DMS53 (cell line): ENCODE results near the gene GALR1.
"Not testable (repeated sequence)": the region's sequence is repeated elsewhere in the genome, so short reads cannot be mapped to it uniquely, and the experiment has no call there.

Experiments
- DNase-seq: peaks from one replicate; lab custom pipeline; 2025; lab: John Stamatoyannopoulos, UW

The GALR1 gene

DNA sequence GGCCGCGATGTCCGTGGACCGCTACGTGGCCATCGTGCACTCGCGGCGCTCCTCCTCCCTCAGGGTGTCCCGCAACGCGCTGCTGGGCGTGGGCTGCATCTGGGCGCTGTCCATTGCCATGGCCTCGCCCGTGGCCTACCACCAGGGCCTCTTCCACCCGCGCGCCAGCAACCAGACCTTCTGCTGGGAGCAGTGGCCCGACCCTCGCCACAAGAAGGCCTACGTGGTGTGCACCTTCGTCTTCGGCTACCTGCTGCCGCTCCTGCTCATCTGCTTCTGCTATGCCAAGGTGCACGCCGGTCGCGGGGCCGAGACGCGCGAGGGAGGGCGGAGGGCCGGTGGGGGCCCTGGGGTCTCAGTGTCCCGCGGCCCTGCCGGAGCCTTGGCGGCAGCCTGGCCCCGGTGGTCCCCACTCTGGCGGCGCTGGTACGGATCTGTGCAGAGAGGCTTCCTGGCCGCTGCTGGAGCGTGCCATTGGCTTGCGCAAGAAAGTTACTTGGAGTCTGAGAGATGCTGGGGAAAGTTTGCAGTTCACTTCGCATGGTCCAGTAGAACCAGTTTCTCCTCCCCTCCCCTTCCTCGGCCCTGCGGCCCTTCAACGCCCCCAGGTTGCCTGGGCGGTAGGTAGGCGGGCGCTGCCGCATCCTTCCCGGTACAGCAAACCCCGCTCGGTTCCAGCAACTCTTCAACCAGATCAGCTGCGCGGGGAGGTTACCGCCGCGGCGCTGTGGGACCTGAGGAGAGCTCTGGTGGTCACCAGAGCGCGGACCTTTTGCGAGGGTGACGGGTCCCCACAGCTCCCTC lies 1.5 kb downstream of the GALR1 start:
- no peak for DNase-seq

DNA sequence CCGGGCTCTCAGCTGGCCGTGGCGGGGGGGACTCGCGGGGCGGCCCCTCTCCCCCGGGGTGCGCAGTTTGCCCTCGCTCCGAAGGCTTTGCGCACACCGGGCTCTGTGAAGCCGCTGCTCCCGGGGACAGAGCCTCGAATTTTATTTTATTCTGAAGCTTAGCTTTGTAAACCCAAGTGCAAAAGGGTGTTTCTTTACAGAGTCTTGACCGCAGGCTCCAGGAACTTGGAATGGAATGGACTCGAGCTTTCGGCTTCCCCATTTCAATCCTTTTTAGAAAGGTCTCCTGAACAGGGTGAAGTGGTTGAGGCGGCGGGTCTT lies 2.0 kb downstream of the GALR1 start:
- DNase-seq, result no peak

DNA sequence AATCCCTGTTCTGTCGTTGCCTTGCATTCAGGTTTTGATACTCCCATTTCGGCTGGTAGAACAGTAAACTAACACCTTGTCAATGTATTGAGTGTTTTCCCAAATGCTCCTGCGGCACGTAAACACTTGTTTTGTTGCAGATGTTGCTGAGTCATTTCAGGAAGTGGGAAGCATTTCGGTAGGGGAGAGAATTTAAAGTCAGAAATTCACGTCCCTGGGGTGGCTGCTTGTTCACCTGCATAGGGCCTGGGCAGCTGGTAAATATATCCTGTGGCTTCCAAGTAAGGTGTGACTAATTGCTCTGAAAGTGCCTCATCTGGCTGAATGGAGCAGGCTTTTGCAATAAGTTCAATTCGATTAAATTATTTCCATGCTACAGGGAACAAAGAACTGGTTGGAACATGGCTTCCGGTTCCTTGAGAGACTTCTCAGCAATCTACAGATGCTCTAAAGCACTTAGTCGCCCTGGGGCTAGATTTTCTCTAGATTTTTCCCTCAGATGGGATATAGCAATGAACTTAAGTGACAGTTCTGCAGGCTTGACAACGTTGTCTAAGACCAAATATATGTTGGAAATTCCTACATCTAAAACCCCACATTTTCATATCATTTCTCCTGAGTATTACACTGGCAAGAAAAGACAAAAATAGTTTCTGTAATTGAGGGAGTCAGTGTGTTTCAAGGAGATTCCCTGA lies 5.2 kb downstream of the GALR1 start:
- DNase-seq, result peak; percentile 22

DNA sequence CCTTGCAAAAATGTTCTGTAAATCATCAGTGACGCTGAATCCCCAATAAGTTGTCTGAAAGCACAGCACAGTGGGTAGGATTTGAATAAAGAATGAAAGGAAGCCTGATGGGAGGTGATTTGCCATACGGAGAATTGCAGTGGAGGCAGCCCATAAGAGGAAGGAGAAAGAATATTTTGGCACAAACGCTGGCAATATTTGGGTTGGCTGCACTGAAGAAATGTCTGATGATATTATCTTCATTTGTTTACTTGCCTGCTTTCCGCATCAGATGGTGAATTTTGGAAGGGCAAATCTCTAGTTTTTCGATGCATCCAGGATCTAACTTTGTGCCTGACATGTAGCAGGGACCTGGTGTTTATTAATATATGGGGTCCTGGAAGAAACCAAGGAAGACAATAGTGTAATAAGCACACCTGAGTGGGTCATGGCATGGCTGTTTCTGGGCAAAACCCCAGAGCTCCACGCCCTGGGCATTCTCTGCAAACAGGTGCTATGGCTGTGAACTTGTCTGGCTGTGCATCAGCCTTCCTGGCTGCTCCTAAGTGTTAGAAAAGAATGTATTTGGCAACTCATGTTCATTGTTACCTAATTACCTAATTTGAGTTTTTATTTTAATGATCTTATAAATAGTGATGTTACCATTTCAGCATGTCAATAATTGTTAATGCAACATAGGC lies 5.9 kb downstream of the GALR1 start:
- no peak for DNase-seq

DNA sequence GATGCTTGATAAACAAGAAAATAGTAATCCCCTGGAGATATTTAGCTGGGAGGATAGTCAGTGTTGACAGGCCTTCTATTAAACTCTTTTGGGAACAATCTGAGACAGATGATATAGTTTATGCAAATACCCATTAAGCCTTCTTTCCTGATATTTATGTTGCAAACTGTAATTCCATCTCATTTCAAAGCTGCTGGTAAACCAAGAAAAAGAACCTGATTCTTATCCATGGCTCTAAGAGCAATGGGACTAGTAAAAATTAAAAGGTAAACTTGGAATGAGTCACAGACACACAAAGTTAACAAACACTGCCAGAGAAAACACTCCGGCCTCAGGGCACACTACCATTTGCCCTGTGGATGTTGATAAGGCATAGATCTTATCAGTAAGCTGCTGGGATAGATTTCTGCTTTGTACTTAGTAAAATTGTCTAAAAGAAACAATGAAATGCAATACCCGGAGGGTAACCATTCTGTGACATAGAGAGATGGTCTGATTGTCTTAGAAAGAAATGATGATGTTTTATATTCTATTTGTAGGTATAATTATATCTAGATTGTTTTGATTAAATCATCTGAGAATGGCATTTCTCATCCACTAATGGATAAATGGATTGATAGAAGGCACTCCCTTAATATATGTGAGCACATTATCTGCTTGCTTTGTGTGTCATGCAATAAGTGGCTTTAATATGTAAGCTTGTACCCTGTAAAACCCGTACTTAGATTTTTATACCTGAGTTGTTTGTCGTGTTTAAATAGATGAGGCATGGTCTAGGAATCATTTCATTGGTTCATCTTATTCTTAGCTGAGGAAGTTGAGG lies 13.2 kb downstream of the GALR1 start:
- no peak for DNase-seq

DNA sequence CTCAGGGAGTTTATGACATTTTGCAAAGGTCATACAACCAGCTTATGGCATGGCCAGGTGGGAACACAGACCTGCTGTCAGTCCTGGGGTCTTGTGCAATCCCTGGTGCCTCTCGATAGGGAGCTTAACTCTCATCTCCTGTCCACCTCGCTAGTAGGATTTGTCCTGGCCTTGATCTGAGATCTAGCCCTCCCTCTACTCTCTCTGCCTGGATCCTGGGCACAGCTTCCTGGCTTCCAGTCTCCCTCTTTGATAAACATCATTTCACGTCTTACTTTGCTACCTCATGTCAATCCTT lies 13.8 kb downstream of the GALR1 start:
- DNase-seq, result no peak

DNA sequence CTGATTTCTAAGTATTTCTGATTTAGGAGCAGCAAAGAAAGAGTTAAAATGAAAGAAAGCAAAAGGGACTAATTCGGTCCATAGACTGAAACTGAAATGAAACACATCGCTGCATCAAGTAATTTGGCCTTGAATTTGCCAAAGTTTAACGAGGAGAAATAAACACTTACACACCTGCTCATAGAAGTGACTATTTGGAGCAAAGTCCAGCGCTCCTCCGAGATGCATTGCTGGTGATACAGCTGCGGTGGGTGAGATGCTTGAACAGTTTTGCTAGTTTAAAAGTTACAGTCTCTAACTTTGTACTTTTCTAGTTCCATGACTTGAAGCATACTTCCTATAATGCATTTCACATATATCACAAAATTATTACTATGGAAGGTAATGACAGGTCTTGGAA lies 18.3 kb downstream of the GALR1 start:
- DNase-seq, result no peak

DNA sequence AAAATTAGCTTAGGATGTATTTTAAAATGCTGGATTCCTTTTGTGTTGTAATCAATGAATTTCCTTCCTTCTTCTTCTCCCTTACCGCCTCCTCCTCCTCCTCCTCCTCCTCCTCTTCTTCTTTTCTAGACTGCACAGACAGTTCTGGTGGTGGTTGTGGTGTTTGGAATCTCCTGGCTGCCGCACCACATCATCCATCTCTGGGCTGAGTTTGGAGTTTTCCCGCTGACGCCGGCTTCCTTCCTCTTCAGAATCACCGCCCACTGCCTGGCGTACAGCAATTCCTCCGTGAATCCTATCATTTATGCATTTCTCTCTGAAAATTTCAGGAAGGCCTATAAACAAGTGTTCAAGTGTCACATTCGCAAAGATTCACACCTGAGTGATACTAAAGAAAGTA lies 18.8 kb downstream of the GALR1 start:
- no peak for DNase-seq

DNA sequence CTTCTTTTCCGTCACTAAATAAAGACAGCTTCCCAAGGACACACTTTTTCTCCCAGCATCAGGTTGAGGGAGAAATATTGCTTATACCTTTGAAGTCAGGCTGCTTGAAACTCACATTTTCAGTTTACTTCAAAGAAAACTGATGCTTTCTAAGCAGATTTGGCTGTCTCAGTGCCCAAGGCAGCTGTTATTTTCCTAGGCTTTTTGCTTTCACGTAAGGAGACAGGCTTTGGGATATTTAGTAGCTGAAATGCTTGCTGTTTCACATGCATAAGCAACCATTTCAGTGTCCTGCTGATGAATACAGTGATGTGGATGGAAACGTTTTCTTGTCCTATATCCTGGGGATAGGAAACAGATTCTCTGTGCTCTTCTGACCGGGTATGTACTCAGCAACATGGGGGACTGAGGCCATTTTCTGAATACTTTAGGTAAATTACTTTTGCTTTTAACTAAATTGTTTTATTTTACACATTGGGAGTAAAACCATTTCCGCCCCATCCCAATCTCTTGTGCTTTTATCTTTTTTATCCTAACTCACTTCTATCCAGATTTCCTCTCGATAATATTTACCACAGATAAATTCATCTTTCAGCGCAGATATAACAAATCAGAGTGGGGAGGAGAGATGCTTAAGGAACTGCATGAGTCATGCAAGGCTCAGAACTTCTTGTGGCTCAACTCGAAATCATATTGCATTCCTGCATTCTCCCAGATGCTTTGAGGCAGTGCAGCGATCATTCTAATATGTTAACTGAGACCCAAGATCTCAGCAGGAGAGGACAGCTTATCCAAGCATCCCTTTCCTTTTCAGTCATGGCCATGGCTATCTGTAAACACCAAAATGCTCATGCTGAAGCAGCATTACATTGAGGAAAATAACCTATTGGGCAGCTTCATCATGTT lies 22.2 kb downstream of the GALR1 start:
- no peak for DNase-seq

DNA sequence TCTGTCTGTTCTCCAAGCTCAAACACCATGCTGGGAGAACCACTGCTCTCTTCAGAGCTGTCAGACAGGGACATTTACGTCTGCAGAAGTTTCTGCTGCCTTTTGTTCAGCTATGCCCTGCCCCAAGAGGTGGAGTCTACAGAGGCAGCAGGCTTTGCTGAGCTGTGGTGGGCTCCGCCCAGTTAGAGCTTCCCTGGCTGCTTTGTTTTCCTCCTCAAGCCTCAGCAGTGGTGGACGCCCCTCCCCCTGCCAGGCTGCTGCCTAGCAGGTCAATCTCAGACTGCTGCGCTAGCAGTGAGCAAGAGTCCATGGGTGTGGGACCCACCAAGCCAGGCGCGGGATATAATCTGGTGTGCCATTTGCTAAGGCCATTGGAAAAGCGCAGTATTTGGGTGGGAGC lies 41.2 kb downstream of the GALR1 start:
- DNase-seq, result not testable (repeated sequence)

DNA sequence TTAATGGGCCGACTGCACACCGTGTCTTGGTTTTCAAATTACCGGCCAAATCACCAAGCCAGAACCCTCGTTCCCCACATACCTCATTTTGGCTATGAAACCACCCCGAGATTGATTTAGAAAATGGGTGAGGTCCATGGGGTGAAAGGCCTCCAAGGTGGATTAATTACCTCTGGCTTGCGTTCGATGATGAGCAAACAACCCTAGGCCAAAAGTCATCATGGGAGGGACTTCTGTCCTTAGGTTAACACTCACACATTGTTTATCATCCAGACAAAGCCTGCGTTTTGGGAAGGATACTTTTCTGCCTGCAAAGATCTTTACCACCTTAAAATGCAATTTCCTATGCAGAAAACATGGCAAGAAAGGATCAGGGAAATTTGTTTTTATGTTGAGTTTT lies 48.5 kb downstream of the GALR1 start:
- DNase-seq, result no peak

DNA sequence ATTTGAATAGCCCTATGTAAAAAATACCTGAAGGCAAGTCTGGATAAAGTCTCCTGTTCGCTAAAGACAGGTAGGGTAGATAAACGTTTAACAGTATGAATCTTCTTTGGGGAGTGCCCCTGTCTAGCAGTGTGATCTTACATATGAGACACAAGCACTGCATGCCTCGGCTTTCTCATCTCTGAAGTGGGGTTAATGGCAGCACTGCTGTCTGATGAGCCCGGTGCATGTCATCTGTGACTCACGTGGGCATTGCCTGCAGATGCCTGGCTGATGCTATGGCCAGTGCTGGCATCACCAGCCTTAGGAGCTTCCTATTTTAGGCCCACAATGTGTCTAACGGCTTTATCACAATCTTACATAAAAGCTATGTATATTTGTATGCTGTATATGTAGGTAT lies 50.1 kb downstream of the GALR1 start:
- no peak for DNase-seq

DNA sequence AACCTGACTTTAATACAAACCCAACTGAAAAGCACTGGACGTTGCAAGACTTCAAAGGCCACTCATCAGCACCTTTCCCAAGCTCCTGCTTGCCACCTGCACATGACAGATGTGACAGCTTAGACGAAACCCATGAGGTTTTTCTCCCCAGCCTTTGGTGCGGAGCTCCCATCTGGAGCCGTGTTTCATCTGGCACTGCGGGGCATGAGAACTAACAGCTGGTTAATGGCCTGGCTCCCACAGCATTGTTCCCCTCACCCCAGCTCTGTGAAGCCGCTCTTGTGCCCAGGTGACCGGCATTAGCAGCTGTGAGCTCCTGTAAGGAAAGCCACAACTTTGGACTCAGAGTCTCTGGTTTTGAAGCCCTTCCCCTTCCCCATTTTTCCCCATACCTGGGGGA lies 50.9 kb downstream of the GALR1 start:
- DNase-seq, result no peak

DNA sequence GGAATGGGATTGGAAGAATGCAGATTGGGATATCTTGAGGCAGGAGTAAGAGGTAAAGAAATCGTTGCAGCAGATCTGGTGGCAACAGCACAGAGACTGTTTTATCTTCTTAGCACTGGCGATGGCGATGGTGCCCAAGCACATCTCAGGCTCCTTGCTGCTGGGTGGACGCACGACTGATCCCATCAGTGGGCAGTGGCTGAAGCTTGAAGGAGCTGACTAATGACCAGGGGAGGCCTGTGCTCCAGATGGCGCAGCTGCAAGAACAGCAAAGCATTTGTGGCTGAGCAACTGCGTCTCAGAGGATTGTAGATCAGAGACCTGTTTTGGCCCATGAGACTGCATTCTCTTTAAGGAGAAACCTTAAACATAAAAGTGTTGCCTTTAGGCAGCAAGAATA lies 54.6 kb downstream of the GALR1 start:
- no peak for DNase-seq

DNA sequence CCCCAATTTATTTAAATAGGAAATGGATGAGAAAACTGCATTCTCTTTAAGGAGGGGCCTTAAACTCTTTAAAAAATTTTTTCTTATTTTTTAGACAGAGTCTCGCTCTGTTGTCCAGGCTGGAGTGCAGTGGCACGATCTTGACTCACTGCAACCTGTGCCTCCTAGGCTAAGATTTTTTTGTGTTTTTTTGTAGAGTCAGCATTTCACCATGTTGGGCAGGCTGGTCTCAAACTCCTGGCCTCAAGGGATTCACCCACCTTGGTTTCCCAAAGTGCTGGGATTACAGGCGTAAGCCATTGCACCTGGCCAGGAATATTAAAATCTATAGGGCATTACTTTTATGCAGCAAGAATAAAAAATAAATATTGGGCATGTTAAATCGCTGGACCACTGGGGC lies 56.0 kb downstream of the GALR1 start:
- no peak for DNase-seq

DNA sequence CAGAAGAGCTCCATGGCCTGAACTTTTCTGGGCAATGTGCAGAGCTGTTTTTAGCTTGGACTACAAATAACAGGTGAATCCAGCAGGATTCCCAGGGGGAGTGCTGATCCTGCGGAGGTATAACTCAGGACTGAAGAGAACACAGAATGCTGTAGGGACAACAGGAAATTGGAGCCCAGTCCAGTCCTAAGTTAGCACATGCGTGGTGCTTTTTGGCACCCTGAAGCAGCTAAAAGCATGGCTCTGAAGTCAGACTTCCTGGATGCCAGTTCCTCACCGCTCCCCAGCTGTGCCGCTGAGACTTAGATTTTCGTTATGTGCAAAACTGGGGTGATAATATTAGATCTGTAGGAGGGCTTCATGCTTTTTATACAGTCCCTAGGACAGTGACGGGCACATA lies 58.6 kb downstream of the GALR1 start:
- DNase-seq, result no peak

DNA sequence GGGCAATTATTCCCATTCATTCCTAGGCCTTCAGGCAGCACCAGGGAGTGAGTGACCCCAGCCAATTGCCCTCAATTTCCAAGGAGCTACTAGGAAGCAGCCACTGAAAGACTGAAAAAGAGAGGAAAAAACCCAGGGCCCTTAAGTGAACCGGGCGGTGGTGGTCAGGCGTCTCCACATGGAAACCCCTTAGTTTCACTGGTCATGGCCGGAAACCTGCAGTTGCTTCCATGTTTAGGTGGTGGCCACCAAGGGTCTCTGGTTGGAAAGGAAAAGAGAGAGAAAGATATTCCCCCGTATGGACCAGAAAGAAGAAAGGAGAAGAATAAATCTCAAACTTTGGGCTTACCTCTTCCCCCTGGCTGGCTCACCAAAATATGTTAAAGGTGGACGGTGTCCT lies 64.9 kb downstream of the GALR1 start:
- no peak for DNase-seq

DNA sequence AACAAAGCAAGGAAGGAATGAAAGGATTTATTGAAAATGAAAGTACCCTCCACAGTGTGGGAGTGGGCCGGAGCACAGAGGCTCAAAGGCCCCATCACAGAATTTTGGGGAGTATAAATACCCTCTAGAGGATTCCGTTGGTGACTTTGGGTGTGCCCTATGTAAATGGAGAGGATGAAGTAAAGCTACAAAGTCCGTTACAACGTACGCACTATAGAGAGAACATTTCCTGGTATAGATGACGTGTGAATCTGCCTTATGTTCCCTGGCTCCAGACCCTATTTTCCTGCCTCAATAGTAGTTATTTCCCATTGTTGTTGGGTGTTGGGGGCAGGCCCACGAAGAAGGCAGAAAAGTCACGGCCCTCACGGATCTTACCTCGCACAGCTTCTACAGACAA lies 65.3 kb downstream of the GALR1 start:
- no peak for DNase-seq

DNA sequence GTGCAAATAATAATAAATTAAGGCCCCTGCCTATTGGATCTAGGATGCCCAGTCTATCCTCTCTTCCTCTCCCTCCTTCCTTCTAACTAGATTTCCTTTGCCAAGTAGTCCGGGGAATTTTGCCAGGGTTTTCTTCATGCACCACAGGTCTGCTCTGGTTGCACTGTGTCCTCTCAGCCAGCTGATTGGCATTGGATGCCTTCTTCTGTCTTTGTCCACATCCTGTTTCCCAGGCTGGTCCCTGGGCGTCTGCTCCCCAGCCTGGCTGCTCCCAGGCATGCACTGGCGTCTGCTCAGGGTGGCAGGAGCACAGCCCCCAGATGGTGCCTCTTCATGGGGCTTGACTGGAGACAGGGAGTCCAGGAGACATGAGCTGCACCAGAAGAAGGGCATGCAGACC lies 66.4 kb downstream of the GALR1 start:
- no peak for DNase-seq

DNA sequence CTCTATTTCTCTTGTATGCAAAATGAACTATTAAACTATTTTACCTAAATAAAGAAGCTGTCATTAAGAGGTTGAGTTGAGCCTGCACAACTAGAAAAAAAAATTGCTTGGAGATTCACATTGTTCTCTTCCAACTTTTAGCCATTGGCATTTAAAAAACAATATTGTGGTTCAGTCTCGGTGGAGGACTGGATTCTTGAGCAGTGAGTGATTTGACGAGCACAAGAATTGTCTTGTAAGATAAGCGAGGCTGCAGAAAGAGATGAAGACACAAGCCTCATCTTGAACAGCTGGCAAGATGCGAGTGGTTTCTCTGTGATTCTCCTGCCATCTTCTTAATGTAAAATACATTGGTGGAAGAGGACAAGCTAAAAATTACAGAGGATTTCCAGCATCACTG lies 67.0 kb downstream of the GALR1 start:
- no peak for DNase-seq

DNA sequence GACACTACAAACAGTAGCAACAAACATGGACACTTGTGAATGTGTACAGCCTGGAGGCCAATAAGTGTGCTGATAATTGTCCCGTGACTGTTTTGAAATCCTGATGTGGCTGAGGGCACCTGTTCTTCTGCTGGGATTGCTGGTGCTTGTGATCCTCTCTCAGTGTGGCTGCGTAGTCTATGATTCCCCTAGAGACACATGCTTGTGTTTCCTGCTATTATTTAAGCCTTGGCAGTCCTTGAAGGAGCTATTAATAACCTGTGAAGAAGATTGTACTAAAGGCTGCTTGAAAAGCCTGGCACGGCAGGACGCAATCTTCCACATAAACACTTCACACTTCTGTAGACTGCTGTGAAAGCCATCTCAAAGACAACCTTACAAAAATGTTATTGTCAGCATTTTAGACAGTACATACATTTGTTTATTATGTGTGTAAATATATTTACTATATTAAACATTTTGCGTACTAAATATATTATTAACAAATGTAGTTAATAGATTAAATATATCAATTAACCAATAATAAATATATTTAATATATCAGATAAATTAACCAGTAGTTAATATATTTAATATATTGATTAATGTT lies 71.4 kb downstream of the GALR1 start:
- DNase-seq, result no peak
